HL-60 (cell line): ENCODE results near the gene C1orf210.

ENCODE experiments used
- DNase-seq, 2 experiments: peaks; one replicate each; pipeline ENCODE4 v3.0.0-alpha.2; 2010 to 2020; ENCODE audit warnings: low read depth in 1 of 2, low spot score in 1 of 2
- H3K27ac ChIP-seq: fragments of 250-450 bp; sonication (Bioruptor Pico); replicated peaks from 2 replicates; pipeline ENCODE4 v1.5.1; 2020; ENCODE audit warnings: mild to moderate bottlenecking, moderate library complexity
- H3K27me3 ChIP-seq: fragments of 250-450 bp; sonication (Bioruptor Pico); 2 replicates; pipeline ENCODE4 v1.5.1; 2021; ENCODE audit warnings: mild to moderate bottlenecking, moderate library complexity; ENCODE audit not compliant: insufficient read depth, poor library complexity, severe bottlenecking
- H3K4me3 ChIP-seq: replicated peaks from 2 replicates; pipeline ENCODE4 v1.5.1; 2011; ENCODE audit warnings: mild to moderate bottlenecking, control low read depth, low read length; ENCODE audit not compliant: insufficient read depth
- CTCF ChIP-seq: IDR thresholded peaks from one replicate; pipeline ENCODE4 v1.5.1; 2011; ENCODE audit warnings: low read length, control low read depth, inconsistent platforms; ENCODE audit not compliant: insufficient read depth
- GABPA ChIP-seq: IDR thresholded peaks from 2 replicates; pipeline ENCODE4 v1.6.1; 2012; ENCODE audit warnings: low read depth
- POLR2AphosphoS5 ChIP-seq: IDR thresholded peaks from 2 replicates; pipeline ENCODE4 v1.6.1; 2012; ENCODE audit warnings: low read depth
- SPI1 ChIP-seq: IDR thresholded peaks from 2 replicates; pipeline ENCODE4 v1.6.1; 2012; ENCODE audit warnings: low read depth, mild to moderate bottlenecking, borderline replicate concordance
- TF ChIP-seq, protein P1 (sequence below): IDR thresholded peaks from 2 replicates; pipeline ENCODE4 v1.6.1; 2012; ENCODE audit warnings: low read depth; ENCODE audit not compliant: insufficient replicate concordance

C1orf210 gene

GRCh38 chr1:43253876-43254275, 31.5 kb downstream of the C1orf210 start:
- Histone ChIP-seq H3K27ac (no peak overlapping the region), H3K4me3 (no peak overlapping the region), H3K27me3 (no peaks in the 10 kb centered on the region)
- no peak for DNase-seq
- TF ChIP-seq POLR2AphosphoS5: no peak
- TF ChIP-seq, protein P1, sequence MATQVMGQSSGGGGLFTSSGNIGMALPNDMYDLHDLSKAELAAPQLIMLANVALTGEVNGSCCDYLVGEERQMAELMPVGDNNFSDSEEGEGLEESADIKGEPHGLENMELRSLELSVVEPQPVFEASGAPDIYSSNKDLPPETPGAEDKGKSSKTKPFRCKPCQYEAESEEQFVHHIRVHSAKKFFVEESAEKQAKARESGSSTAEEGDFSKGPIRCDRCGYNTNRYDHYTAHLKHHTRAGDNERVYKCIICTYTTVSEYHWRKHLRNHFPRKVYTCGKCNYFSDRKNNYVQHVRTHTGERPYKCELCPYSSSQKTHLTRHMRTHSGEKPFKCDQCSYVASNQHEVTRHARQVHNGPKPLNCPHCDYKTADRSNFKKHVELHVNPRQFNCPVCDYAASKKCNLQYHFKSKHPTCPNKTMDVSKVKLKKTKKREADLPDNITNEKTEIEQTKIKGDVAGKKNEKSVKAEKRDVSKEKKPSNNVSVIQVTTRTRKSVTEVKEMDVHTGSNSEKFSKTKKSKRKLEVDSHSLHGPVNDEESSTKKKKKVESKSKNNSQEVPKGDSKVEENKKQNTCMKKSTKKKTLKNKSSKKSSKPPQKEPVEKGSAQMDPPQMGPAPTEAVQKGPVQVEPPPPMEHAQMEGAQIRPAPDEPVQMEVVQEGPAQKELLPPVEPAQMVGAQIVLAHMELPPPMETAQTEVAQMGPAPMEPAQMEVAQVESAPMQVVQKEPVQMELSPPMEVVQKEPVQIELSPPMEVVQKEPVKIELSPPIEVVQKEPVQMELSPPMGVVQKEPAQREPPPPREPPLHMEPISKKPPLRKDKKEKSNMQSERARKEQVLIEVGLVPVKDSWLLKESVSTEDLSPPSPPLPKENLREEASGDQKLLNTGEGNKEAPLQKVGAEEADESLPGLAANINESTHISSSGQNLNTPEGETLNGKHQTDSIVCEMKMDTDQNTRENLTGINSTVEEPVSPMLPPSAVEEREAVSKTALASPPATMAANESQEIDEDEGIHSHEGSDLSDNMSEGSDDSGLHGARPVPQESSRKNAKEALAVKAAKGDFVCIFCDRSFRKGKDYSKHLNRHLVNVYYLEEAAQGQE: no peak

- DNase-seq: no peak
- Histone ChIP-seq H3K27me3 (no peaks in the 10 kb centered on the region), H3K27ac (no peak overlapping the region), H3K4me3 (no peak overlapping the region)
- TF ChIP-seq POLR2AphosphoS5 (no peak), SPI1 (no peak), GABPA (no peak), CTCF (no peak)
- TF ChIP-seq, protein P1: no peak
Observed at GRCh38 chr1:43253173-43253572, 32.2 kb downstream of the C1orf210 start.

- no peak for TF ChIP-seq SPI1
- no peak for TF ChIP-seq CTCF
- TF ChIP-seq POLR2AphosphoS5: no peak
- no peak for TF ChIP-seq GABPA
- TF ChIP-seq, protein P1: no peak
- no peaks in the 10 kb centered on the region for H3K27me3 ChIP-seq
- DNase-seq: no peak
- H3K4me3 ChIP-seq: no peak overlapping the region
- no peak overlapping the region for H3K27ac ChIP-seq
Observed at GRCh38 chr1:43252225-43252624, 33.2 kb downstream of the C1orf210 start.

- Histone ChIP-seq H3K4me3 (no peak overlapping the region), H3K27me3 (no peaks in the 10 kb centered on the region), H3K27ac (no peak overlapping the region)
- no peak for DNase-seq
- TF ChIP-seq POLR2AphosphoS5 (no peak), SPI1 (no peak)
Observed at GRCh38 chr1:43251024-43251423, 34.4 kb downstream of the C1orf210 start.
